Smooth muscle cell (in vitro differentiated cells): Measurements from ENCODE around the gene PLXND1. TPM values are rescaled to one million over a fixed set of nuclear protein-coding genes. Genes with fewer than 3 reads are reported as not detected.

ENCODE experiments used
- DNase-seq: peaks from one replicate; lab custom pipeline; 2025; ENCODE audit not compliant: unreplicated experiment; lab: John Stamatoyannopoulos, UW
- H2AFZ ChIP-seq: fragments of 200-600 bp; sonication (generic); 2 replicates; pipeline ENCODE4 v1.6.0; 2016; ENCODE audit warnings: antibody characterized with exemption, low read depth, mild to moderate bottlenecking
- H3F3A ChIP-seq: fragments of 200-600 bp; sonication (generic); 2 replicates; pipeline ENCODE4 v1.6.0; 2017; ENCODE audit warnings: antibody characterized with exemption, low read depth
- H3K27ac ChIP-seq: fragments of 200-600 bp; sonication (generic); 2 replicates; pipeline ENCODE4 v1.5.1; 2016; ENCODE audit warnings: low read depth, mild to moderate bottlenecking
- H3K27me3 ChIP-seq: fragments of 200-600 bp; sonication (generic); 2 replicates; pipeline ENCODE4 v1.6.1; 2016; ENCODE audit warnings: low read depth, mild to moderate bottlenecking
- H3K36me3 ChIP-seq: fragments of 200-600 bp; sonication (generic); 2 replicates; pipeline ENCODE4 v1.5.1; 2016; ENCODE audit warnings: low read depth
- H3K4me1 ChIP-seq: fragments of 200-600 bp; sonication (generic); 2 replicates; pipeline ENCODE4 v1.5.1; 2016; ENCODE audit warnings: low read depth
- H3K4me2 ChIP-seq: fragments of 200-600 bp; sonication (generic); 2 replicates; pipeline ENCODE4 v1.6.0; 2016; ENCODE audit warnings: mild to moderate bottlenecking
- H3K4me3 ChIP-seq: fragments of 200-600 bp; sonication (generic); 2 replicates; pipeline ENCODE4 v1.5.1; 2016; ENCODE audit warnings: mild to moderate bottlenecking
- H3K79me2 ChIP-seq: fragments of 200-600 bp; sonication (generic); 2 replicates; pipeline ENCODE4 v1.6.0; 2016; ENCODE audit warnings: low read depth, mild to moderate bottlenecking
- H3K9ac ChIP-seq: fragments of 200-600 bp; sonication (generic); 2 replicates; pipeline ENCODE4 v1.6.0; 2016; ENCODE audit warnings: low read depth
- H3K9me3 ChIP-seq: fragments of 200-600 bp; sonication (generic); replicated peaks from 2 replicates; pipeline ENCODE4 v1.5.1; 2016; ENCODE audit warnings: low read depth
- H4K20me1 ChIP-seq: fragments of 200-600 bp; sonication (generic); 2 replicates; pipeline ENCODE4 v1.6.0; 2016; ENCODE audit warnings: low read depth
- WGBS: methylation state at CpG from one replicate; pipeline ENCODE4 v1.1.7; 2016; ENCODE audit warnings: low lambda C conversion rate; 5-methylcytosine and 5-hydroxymethylcytosine counted together
- polyA plus RNA-seq: library from polyadenylated mRNA; unstranded; fragments of >200 nt; fragmentation: Nextera tagmentation; extraction: Ambion mirVana; gene quantifications from 2 replicates; pipeline ENCODE4 v1.2.1, GENCODE V29; 2016
- total RNA-seq: library from RNA; depleted of rRNA; stranded (reverse); fragments of >200 nt; gene quantifications from 2 replicates; pipeline ENCODE4 v1.2.3, GENCODE V29; 2014
- TF ChIP-seq, protein P1 (sequence below): fragments of 200-600 bp; sonication (generic); IDR thresholded peaks from 2 replicates; pipeline ENCODE4 v1.5.1; 2017; ENCODE audit warnings: borderline replicate concordance, mild to moderate bottlenecking, antibody characterized with exemption; ENCODE audit not compliant: insufficient read depth, poor library complexity, severe bottlenecking

The PLXND1 gene
- total and polyA plus RNA-seq, 2 experiments from 2014 or later: 75.8 to 94.3 TPM

GRCh38 chr3:129599073-129599472 lies 7.4 kb downstream of the PLXND1 start:
- Histone ChIP-seq H3K9me3 (no peaks in the 10 kb centered on the region), H4K20me1 (peaks cover 39% of the 10 kb centered on the region), H3K27ac (peak overlapping the region; percentile 87), H3K4me2 (peak overlapping the region; percentile 47), H3K79me2 (peaks cover 91% of the 10 kb centered on the region), H3K27me3 (no peaks in the 10 kb centered on the region), H3K4me1 (peaks cover 48% of the 10 kb centered on the region), H3K9ac (no peak overlapping the region), H3F3A (peaks cover 20% of the 10 kb centered on the region), H2AFZ (no peak overlapping the region), H3K36me3 (no peaks in the 10 kb centered on the region), H3K4me3 (no peak overlapping the region)
- DNase-seq: no peak
- 84% methylated on average over 19 of the region's 19 CpGs for WGBS
- TF ChIP-seq, protein P1, sequence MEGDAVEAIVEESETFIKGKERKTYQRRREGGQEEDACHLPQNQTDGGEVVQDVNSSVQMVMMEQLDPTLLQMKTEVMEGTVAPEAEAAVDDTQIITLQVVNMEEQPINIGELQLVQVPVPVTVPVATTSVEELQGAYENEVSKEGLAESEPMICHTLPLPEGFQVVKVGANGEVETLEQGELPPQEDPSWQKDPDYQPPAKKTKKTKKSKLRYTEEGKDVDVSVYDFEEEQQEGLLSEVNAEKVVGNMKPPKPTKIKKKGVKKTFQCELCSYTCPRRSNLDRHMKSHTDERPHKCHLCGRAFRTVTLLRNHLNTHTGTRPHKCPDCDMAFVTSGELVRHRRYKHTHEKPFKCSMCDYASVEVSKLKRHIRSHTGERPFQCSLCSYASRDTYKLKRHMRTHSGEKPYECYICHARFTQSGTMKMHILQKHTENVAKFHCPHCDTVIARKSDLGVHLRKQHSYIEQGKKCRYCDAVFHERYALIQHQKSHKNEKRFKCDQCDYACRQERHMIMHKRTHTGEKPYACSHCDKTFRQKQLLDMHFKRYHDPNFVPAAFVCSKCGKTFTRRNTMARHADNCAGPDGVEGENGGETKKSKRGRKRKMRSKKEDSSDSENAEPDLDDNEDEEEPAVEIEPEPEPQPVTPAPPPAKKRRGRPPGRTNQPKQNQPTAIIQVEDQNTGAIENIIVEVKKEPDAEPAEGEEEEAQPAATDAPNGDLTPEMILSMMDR: no peak

DNA sequence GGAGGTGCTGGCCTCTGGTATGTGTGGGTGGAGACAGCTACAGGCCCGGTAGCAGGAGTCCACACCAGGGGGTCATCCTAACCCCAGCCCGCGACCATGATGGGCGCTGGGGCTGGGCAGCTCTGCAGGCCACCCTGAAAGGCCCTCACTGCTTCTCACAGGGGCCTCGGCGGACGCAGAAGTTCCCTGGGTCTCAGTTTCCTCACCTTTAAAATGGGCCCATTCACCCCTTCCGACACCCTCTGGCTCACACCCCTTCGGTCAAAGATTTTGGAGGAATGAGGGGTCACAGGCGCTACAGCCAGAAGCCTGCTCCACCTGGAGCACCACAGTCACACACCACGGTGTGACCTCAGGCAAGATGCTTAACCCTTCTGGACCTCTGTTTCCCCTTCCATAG lies 8.0 kb downstream of the PLXND1 start:
- Histone ChIP-seq H4K20me1 (peaks cover 33% of the 10 kb centered on the region), H3K27me3 (no peaks in the 10 kb centered on the region), H3K4me1 (peaks cover 50% of the 10 kb centered on the region), H2AFZ (no peak overlapping the region), H3K4me2 (no peak overlapping the region), H3F3A (peaks cover 24% of the 10 kb centered on the region), H3K4me3 (no peak overlapping the region), H3K9ac (no peak overlapping the region), H3K9me3 (no peaks in the 10 kb centered on the region), H3K79me2 (peaks cover 88% of the 10 kb centered on the region), H3K27ac (peak overlapping the region; percentile 87), H3K36me3 (no peaks in the 10 kb centered on the region)
- DNase-seq: no peak
- TF ChIP-seq, protein P1: no peak
- 78% methylated on average over 11 of the region's 11 CpGs for WGBS

GRCh38 chr3:129598000-129598381 lies 8.5 kb downstream of the PLXND1 start:
- Histone ChIP-seq H3K36me3 (no peaks in the 10 kb centered on the region), H3K4me1 (peaks cover 51% of the 10 kb centered on the region), H3K27ac (peak overlapping the region; percentile 87), H2AFZ (no peak overlapping the region), H3F3A (peaks cover 25% of the 10 kb centered on the region), H3K4me2 (peak overlapping the region; percentile 65), H3K4me3 (no peak overlapping the region), H3K9ac (no peak overlapping the region), H3K79me2 (peaks cover 87% of the 10 kb centered on the region), H3K9me3 (no peaks in the 10 kb centered on the region), H4K20me1 (peaks cover 30% of the 10 kb centered on the region), H3K27me3 (no peaks in the 10 kb centered on the region)
- TF ChIP-seq, protein P1: no peak
- WGBS: 21% methylated on average over 5 of the region's 5 CpGs
- DNase-seq: no peak

GRCh38 chr3:129597087-129597999 lies 9.1 kb downstream of the PLXND1 start:
- peaks cover 87% of the 10 kb centered on the region for H3K79me2 ChIP-seq
- H3K4me3 ChIP-seq: no peak overlapping the region
- H3K9ac ChIP-seq: peak overlapping the region; percentile 40
- H4K20me1 ChIP-seq: peaks cover 23% of the 10 kb centered on the region
- H3K27me3 ChIP-seq: no peaks in the 10 kb centered on the region
- DNase-seq: peak; percentile 22
- TF ChIP-seq, protein P1: no peak
- peaks cover 51% of the 10 kb centered on the region for H3K4me1 ChIP-seq
- no peaks in the 10 kb centered on the region for H3K9me3 ChIP-seq
- no peaks in the 10 kb centered on the region for H3K36me3 ChIP-seq
- H3F3A ChIP-seq: peaks cover 29% of the 10 kb centered on the region
- H3K27ac ChIP-seq: peak overlapping the region; percentile 87
- 46% methylated on average over 31 of the region's 31 CpGs for WGBS
- H3K4me2 ChIP-seq: peak overlapping the region; percentile 65
- H2AFZ ChIP-seq: no peak overlapping the region
